Astrocyte (in vitro differentiated cells and primary cell): ENCODE data around the gene MAML2.

Experiments used
- EZH2 ChIP-seq: IDR thresholded peaks from 2 replicates; pipeline ENCODE4 v1.6.1; 2012; ENCODE audit warnings: mild to moderate bottlenecking, low read length, inconsistent platforms; ENCODE audit not compliant: insufficient read depth
- TF ChIP-seq, protein P1 (sequence below): IDR thresholded peaks from 2 replicates; pipeline ENCODE4 v1.5.1; 2011; ENCODE audit warnings: low read depth, mild to moderate bottlenecking, inconsistent platforms, low read length, moderate library complexity; ENCODE audit not compliant: insufficient read depth

DNA sequence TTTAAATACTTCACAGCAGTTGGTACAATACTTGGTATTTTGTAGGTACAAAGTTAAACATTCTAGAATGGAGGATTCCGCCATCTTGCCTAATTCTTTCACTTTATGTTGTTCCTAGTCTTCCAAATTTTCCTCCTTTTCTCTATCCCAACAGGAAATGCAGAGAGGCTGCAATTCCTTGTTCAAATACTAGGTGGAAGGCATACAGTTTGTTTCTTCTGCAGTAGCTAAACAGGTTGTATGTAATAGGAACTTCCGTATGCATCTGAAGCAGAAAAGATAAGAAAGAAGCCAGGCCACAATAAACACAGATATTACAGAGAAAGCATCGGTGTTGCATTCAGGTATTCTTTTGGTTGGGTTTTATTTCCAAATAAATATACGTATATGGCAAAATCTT lies 232.7 kb downstream of the MAML2 start:
- TF ChIP-seq, protein P1, sequence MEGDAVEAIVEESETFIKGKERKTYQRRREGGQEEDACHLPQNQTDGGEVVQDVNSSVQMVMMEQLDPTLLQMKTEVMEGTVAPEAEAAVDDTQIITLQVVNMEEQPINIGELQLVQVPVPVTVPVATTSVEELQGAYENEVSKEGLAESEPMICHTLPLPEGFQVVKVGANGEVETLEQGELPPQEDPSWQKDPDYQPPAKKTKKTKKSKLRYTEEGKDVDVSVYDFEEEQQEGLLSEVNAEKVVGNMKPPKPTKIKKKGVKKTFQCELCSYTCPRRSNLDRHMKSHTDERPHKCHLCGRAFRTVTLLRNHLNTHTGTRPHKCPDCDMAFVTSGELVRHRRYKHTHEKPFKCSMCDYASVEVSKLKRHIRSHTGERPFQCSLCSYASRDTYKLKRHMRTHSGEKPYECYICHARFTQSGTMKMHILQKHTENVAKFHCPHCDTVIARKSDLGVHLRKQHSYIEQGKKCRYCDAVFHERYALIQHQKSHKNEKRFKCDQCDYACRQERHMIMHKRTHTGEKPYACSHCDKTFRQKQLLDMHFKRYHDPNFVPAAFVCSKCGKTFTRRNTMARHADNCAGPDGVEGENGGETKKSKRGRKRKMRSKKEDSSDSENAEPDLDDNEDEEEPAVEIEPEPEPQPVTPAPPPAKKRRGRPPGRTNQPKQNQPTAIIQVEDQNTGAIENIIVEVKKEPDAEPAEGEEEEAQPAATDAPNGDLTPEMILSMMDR = no peak
- no peak for TF ChIP-seq EZH2
